HCT116 (cell line): Measurements from ENCODE around the gene NOL9. TPM values are rescaled to one million over a fixed set of nuclear protein-coding genes. Genes with fewer than 3 reads are reported as not detected.

Experiments
- ATAC-seq: fragments of 200-7000 bp; cut with Tn5 transposase; 2 replicates; pipeline ENCODE4 v1.9.1; 2020; ENCODE audit warnings: mild to moderate bottlenecking, moderate library complexity
- BruUV-seq: library from RNA; stranded (reverse); fragments of 400-500 nt; replicated peaks from 2 replicates; lab custom pipeline; 2021; lab: Mats Ljungman, UMichigan
- CTCF ChIA-PET: fragments of 300-600 bp; sonication (Branson Sonifier 250); formaldehyde crosslinking; loops from one replicate; lab custom pipeline; 2021; ENCODE audit warnings: antibody characterized with exemption; lab: Charles Lee
- POLR2A ChIA-PET: fragments of 300-600, 350-600 bp; sonication (Branson Sonifier 250); formaldehyde crosslinking; loops from one replicate; lab custom pipeline; 2021; ENCODE audit warnings: antibody characterized with exemption; lab: Charles Lee
- RAD21 ChIA-PET, 2 experiments: fragments of 300-600 bp; sonication (Branson Sonifier 250); formaldehyde crosslinking; loops; one replicate each; lab custom pipeline; 2023; ENCODE audit warnings: low total read pairs in 2 of 2; ENCODE audit not compliant: uncharacterized antibody in 2 of 2, unreplicated experiment in 2 of 2, low non-redundant PET in 1 of 2; lab: Charles Lee
- DNase-seq: peaks from one replicate; pipeline ENCODE4 v3.0.0-alpha.2; 2010; ENCODE audit warnings: low read depth, low spot score
- H2AFZ ChIP-seq: fragments of 200-600 bp; shearing (Covaris generic), sonication (generic); 2 replicates; pipeline ENCODE4 v1.6.1; 2017; ENCODE audit warnings: low read depth, mixed run types, mixed read lengths, antibody characterized with exemption, low read length; ENCODE audit not compliant: poor library complexity, severe bottlenecking
- H3K27ac ChIP-seq: 2 replicates; pipeline ENCODE4 v1.5.1; 2012; ENCODE audit warnings: low read depth, low read length
- H3K27me3 ChIP-seq: fragments of 200-600 bp; sonication (generic); 2 replicates; pipeline ENCODE4 v1.6.1; 2016; ENCODE audit warnings: mixed run types, low read length, mixed read lengths; ENCODE audit not compliant: insufficient read depth
- H3K36me3 ChIP-seq, 2 experiments: fragments of 200-500 bp in 1 of 2; fragments of 200-600 bp in 1 of 2; sonication (Bioruptor generic) in 1 of 2; sonication (generic) in 1 of 2; 2 replicates each; pipeline versions ENCODE4 v1.5.1 to v1.6.1; 2014 to 2016; ENCODE audit warnings: low read length in 2 of 2, inconsistent platforms in 1 of 2, mixed read lengths in 1 of 2, mixed run types in 1 of 2; ENCODE audit not compliant: insufficient read depth in 2 of 2, control insufficient read depth in 1 of 2
- H3K4me1 ChIP-seq, 2 experiments: fragments of 200-600 bp in 1 of 2; sonication (generic) in 1 of 2; 2 replicates each; pipeline versions ENCODE4 v1.5.1 to v1.6.1; 2012 to 2017; ENCODE audit warnings: low read length in 2 of 2, inconsistent platforms in 1 of 2, mild to moderate bottlenecking in 1 of 2, mixed read lengths in 1 of 2, mixed run types in 1 of 2, moderate library complexity in 1 of 2; ENCODE audit not compliant: insufficient read depth in 2 of 2, control insufficient read depth in 1 of 2
- H3K4me2 ChIP-seq: fragments of 200-600 bp; sonication (generic); 2 replicates; pipeline ENCODE4 v1.6.1; 2017; ENCODE audit warnings: mixed run types, low read length, mixed read lengths
- H3K4me3 ChIP-seq, 2 experiments: fragments of 200-600 bp in 1 of 2; sonication (generic) in 1 of 2; replicated peaks in 1 of 2; 2 replicates each; pipeline ENCODE4 v1.5.1; 2011 to 2016; ENCODE audit warnings: low read length in 2 of 2, control low read depth in 1 of 2, low read depth in 1 of 2, mild to moderate bottlenecking in 1 of 2, mixed read lengths in 1 of 2, mixed run types in 1 of 2
- H3K79me2 ChIP-seq: fragments of 200-600 bp; sonication (generic); 2 replicates; pipeline ENCODE4 v1.6.1; 2017; ENCODE audit warnings: mild to moderate bottlenecking, mixed run types, low read length, moderate library complexity, mixed read lengths; ENCODE audit not compliant: insufficient read depth
- H3K9ac ChIP-seq: fragments of 200-600 bp; sonication (generic); 2 replicates; pipeline ENCODE4 v1.6.1; 2016; ENCODE audit warnings: low read length, mixed read lengths
- H3K9me2 ChIP-seq: fragments of 200-600 bp; sonication (generic), shearing (Covaris generic); 2 replicates; pipeline ENCODE4 v1.6.1; 2017; ENCODE audit warnings: mixed run types, mild to moderate bottlenecking, moderate library complexity; ENCODE audit not compliant: insufficient read depth
- H3K9me3 ChIP-seq, 2 experiments: fragments of 200-500 bp in 1 of 2; fragments of 200-600 bp in 1 of 2; sonication (Bioruptor generic) in 1 of 2; sonication (generic) in 1 of 2; 2 replicates each; pipeline ENCODE4 v1.6.1; 2014 to 2017; ENCODE audit warnings: low read length in 2 of 2, mixed read lengths in 2 of 2, inconsistent platforms in 1 of 2, low read depth in 1 of 2, mild to moderate bottlenecking in 1 of 2, mixed run types in 1 of 2, moderate library complexity in 1 of 2; ENCODE audit not compliant: control insufficient read depth in 1 of 2, insufficient read depth in 1 of 2
- H4K20me1 ChIP-seq: fragments of 200-600 bp; sonication (generic), shearing (Covaris generic); 2 replicates; pipeline ENCODE4 v1.6.1; 2017; ENCODE audit warnings: mixed run types, mild to moderate bottlenecking, moderate library complexity; ENCODE audit not compliant: insufficient read depth
- ATF3 ChIP-seq: IDR thresholded peaks from 2 replicates; pipeline ENCODE4 v1.6.1; 2012
- ELF1 ChIP-seq: IDR thresholded peaks from 2 replicates; pipeline ENCODE4 v1.6.1; 2012; ENCODE audit warnings: low read depth, borderline replicate concordance
- EZH2 ChIP-seq: fragments of 200-600 bp; sonication (generic); IDR thresholded peaks from 2 replicates; pipeline ENCODE4 v1.6.1; 2017; ENCODE audit warnings: antibody characterized with exemption, mixed run types
- FOSL1 ChIP-seq: IDR thresholded peaks from 2 replicates; pipeline ENCODE4 v1.6.1; 2012; ENCODE audit warnings: low read depth
- JUND ChIP-seq: IDR thresholded peaks from 2 replicates; pipeline ENCODE4 v1.6.1; 2012
- POLR2A ChIP-seq: IDR thresholded peaks from 2 replicates; pipeline ENCODE4 v1.7.0; 2011; ENCODE audit warnings: borderline replicate concordance; ENCODE audit not compliant: insufficient read depth, insufficient read length; ENCODE audit errors: extremely low read depth
- POLR2AphosphoS5 ChIP-seq: IDR thresholded peaks from 2 replicates; pipeline ENCODE4 v1.6.1; 2011; ENCODE audit warnings: mild to moderate bottlenecking, low read depth, low read length, moderate library complexity
- RAD21 ChIP-seq: IDR thresholded peaks from 2 replicates; pipeline ENCODE4 v1.6.1; 2012; ENCODE audit warnings: low read depth, mild to moderate bottlenecking
- REST ChIP-seq: IDR thresholded peaks from 2 replicates; pipeline ENCODE4 v1.6.1; 2012; ENCODE audit warnings: low read depth
- YY1 ChIP-seq: IDR thresholded peaks from 2 replicates; pipeline ENCODE4 v1.6.1; 2011; ENCODE audit warnings: low read length, low read depth, moderate library complexity, mild to moderate bottlenecking; ENCODE audit not compliant: insufficient replicate concordance; ENCODE audit errors: extremely low read depth
- ZFX ChIP-seq: fragments of 450-650 bp; IDR thresholded peaks from 2 replicates; pipeline ENCODE4 v1.6.1; 2017
- ZNF274 ChIP-seq: fragments of 200-500 bp; sonication (Bioruptor generic); IDR thresholded peaks from 2 replicates; pipeline ENCODE4 v1.6.1; 2014; ENCODE audit warnings: mild to moderate bottlenecking, low read depth, low read length, inconsistent platforms
- intact Hi-C: fragments of 100-400 bp; cut with micrococcal nuclease; formaldehyde crosslinking; loops from 2 replicates; pipeline ENCODE4 v1.10.0; 2022
- total RNA-seq: library from RNA; stranded (reverse); gene quantifications from one replicate; pipeline ENCODE4 v1.2.1, GENCODE V29; 2021; ENCODE audit not compliant: unreplicated experiment

NOL9 gene
- total RNA-seq, 1 experiment from 2014 or later: 46.4 TPM

GRCh38 chr1:6485168-6486101 lies 68.9 kb downstream of the NOL9 start:
- ATAC-seq (no peak), DNase-seq (no peak)
- ChIA-PET POLR2A (no interaction called here), RAD21 (no interaction called here), CTCF (interaction anchor here (0.6 kb wide), 1 partner anchor 13 kb away, joined by 4 read pairs; no protein-coding TSS in a partner anchor)
- TF ChIP-seq ZNF274 (no peak), YY1 (no peak), JUND (no peak), REST (no peak), ZFX (no peak), ELF1 (no peak), EZH2 (no peak), RAD21 (no peak), FOSL1 (no peak), POLR2A (no peak), POLR2AphosphoS5 (no peak), ATF3 (no peak)
- Histone ChIP-seq H3K9me2 (no peaks in the 10 kb centered on the region), H3K27ac (no peak overlapping the region), H3K36me3 (no peaks in the 10 kb centered on the region), H3K9me3 (no peaks in the 10 kb centered on the region), H2AFZ (no peak overlapping the region), H3K4me1 (peaks cover 17 to 31% of the 10 kb centered on the region in 2 experiments; a peak in 3 of 4 replicates), H3K79me2 (peaks cover 5% of the 10 kb centered on the region; the same call in 1 of the 2 replicates), H3K4me2 (no peak overlapping the region), H3K9ac (0 out of 2 replicates have a peak overlapping the region, but pooled peaks have one; percentile 32), H3K27me3 (no peaks in the 10 kb centered on the region), H3K4me3 (no peak overlapping the region), H4K20me1 (no peaks in the 10 kb centered on the region)
- no TSS peak for BruUV-seq
- intact Hi-C loops: loop anchor here (1.0 to 5.0 kb wide), 2 partner anchors 38 to 732 kb away; no protein-coding TSS in a partner anchor
